Body of pancreas (tissue), 4 donors: ENCODE data around the gene USF2.

Experiments used
- POLR2A ChIP-seq, 3 donors: fragments of 450-650 bp; IDR thresholded peaks; one replicate each; pipeline ENCODE4 v1.6.1; 2016; ENCODE audit warnings: antibody characterized with exemption in 3 of 3, mild to moderate bottlenecking in 2 of 3
- TF ChIP-seq, protein P1 (sequence below), 7 experiments: fragments of 450-650 bp in 4 of 7; fragments of 200-600 bp in 3 of 7; sonication (generic) in 3 of 7; IDR thresholded peaks; one replicate each; pipeline ENCODE4 v1.5.1; 2016 to 2019; ENCODE audit warnings: antibody characterized with exemption in 7 of 7

GRCh38 chr19:35313587-35313986 is 44.8 kb downstream of the USF2 start:
- TF ChIP-seq, protein P1, sequence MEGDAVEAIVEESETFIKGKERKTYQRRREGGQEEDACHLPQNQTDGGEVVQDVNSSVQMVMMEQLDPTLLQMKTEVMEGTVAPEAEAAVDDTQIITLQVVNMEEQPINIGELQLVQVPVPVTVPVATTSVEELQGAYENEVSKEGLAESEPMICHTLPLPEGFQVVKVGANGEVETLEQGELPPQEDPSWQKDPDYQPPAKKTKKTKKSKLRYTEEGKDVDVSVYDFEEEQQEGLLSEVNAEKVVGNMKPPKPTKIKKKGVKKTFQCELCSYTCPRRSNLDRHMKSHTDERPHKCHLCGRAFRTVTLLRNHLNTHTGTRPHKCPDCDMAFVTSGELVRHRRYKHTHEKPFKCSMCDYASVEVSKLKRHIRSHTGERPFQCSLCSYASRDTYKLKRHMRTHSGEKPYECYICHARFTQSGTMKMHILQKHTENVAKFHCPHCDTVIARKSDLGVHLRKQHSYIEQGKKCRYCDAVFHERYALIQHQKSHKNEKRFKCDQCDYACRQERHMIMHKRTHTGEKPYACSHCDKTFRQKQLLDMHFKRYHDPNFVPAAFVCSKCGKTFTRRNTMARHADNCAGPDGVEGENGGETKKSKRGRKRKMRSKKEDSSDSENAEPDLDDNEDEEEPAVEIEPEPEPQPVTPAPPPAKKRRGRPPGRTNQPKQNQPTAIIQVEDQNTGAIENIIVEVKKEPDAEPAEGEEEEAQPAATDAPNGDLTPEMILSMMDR (IDR thresholded peaks at IDR 0.05): no peak
- TF ChIP-seq POLR2A (IDR thresholded peaks at IDR 0.05): no peak
